Heart left ventricle (tissue), 16 donors: Measurements from ENCODE around the gene HOXB13. TPM values are rescaled to one million over a fixed set of nuclear protein-coding genes. Genes with fewer than 3 reads are reported as not detected.
A peak's percentile ranks its signal among the peaks of the same experiment; 100 is the strongest.

Experiments used
- ATAC-seq, 4 donors: fragments of 200-7000 bp; cut with Tn5 transposase; one replicate each; pipeline ENCODE4 v1.9.1; 2020 to 2022; ENCODE audit warnings: moderate library complexity in 4 of 4, mild to moderate bottlenecking in 3 of 4, moderate number of reproducible peaks in 1 of 4
- DNase-seq, 5 donors: peaks; one replicate each; pipeline ENCODE4 v3.0.0-alpha.2; 2020
- H3K27ac ChIP-seq, 12 donors: fragments of 200-600 bp; sonication (generic) in 4 of 12; one replicate each; pipeline versions ENCODE4 v1.5.0 to v1.8.0; 2016 to 2022; ENCODE audit warnings: mild to moderate bottlenecking in 2 of 12
- H3K27me3 ChIP-seq, 9 donors: fragments of 200-600 bp; sonication (generic) in 2 of 9; one replicate each; pipeline versions ENCODE4 v1.5.1 to v1.8.0; 2016 to 2022; ENCODE audit warnings: mild to moderate bottlenecking in 3 of 9
- H3K36me3 ChIP-seq, 9 donors: fragments of 200-600 bp; sonication (generic) in 2 of 9; one replicate each; pipeline versions ENCODE4 v1.5.0 to v1.8.0; 2018 to 2022; ENCODE audit warnings: mild to moderate bottlenecking in 2 of 9
- H3K4me1 ChIP-seq, 12 donors: fragments of 200-600 bp; sonication (generic) in 4 of 12; one replicate each; pipeline versions ENCODE4 v1.5.0 to v1.8.0; 2016 to 2022; ENCODE audit warnings: mild to moderate bottlenecking in 3 of 12
- H3K4me3 ChIP-seq, 12 donors: fragments of 200-600 bp; sonication (generic) in 4 of 12; one replicate each; pipeline versions ENCODE4 v1.5.0 to v1.8.0; 2017 to 2022; ENCODE audit warnings: mild to moderate bottlenecking in 9 of 12, moderate library complexity in 4 of 12
- H3K9me3 ChIP-seq, 12 donors: fragments of 200-600 bp; sonication (generic) in 4 of 12; one replicate each; pipeline versions ENCODE4 v1.5.0 to v1.8.0; 2016 to 2022; ENCODE audit warnings: mild to moderate bottlenecking in 1 of 12
- CTCF ChIP-seq, 12 donors: fragments of 200-600 bp; sonication (generic) in 4 of 12; IDR thresholded peaks; one replicate each; pipeline versions ENCODE4 v1.5.0 to v1.8.0; 2018 to 2022; ENCODE audit warnings: antibody characterized with exemption in 12 of 12, mild to moderate bottlenecking in 5 of 12
- POLR2A ChIP-seq, 2 donors: fragments of 450-650 bp; IDR thresholded peaks; one replicate each; pipeline ENCODE4 v1.6.1; 2017; ENCODE audit warnings: antibody characterized with exemption in 2 of 2, mild to moderate bottlenecking in 2 of 2, moderate library complexity in 2 of 2
- WGBS, 4 donors: extraction: QIAGEN DNeasy Blood & Tissue Kit in 2 of 4; methylation state at CpG; one replicate each; pipeline versions ENCODE4 v1.1.5 to v1.1.7; 2013 to 2018; 5-methylcytosine and 5-hydroxymethylcytosine counted together
- intact Hi-C, 10 donors: fragments of 100-400 bp; cut with DNase I; formaldehyde crosslinking; loops; one replicate each; pipeline versions ENCODE4 v1.11.1 to v1.14.2; 2022
- polyA plus RNA-seq, 2 donors: library from polyadenylated mRNA; stranded (reverse); fragments of 200-250 nt; gene quantifications; one replicate each; pipeline ENCODE4 v1.2.3, GENCODE V29; 2013
- total RNA-seq, 9 donors: library from RNA; depleted of rRNA in 2 of 9; stranded (reverse); fragments of >200 nt in 2 of 9; fragmentation: NEBNext Ultra II Directional in 3 of 9; extraction: Animal tissue kit (Norgen Biotek cat#: 25700) in 3 of 9; gene quantifications; one replicate each; pipeline versions ENCODE4 v1.1.0 to v1.2.4, GENCODE V29; 2016 to 2023
- donor health status: ischemic (EF 13 %, LVEDD 7.1; RV severe dilation, severe dysfunction).
- donor health status: healthy with polysubstance abuse.
- donor health status: DM: no; HTN: yes; CAD: no.
- donor health status: DM: no; HTN: no; CAD: no.
- donor health status: ischemic (EF 25% LVEDD 6.9; RV normal size, moderate dysfunction).
- donor health status: ischemic (EF 25% LVEDD 5.7; RV mildly dilated, moderate dysfunction).
- donor health status: healthy.
- donor health status: DM: yes; HTN: yes; CAD: no.
- donor health status: ischemic (EF 35%, LVEDD 5.7; RV mildly dilated, moderate dysfunction).
- donor health status: nonischemic (EF 11% LVEDD 7.7; RV severe dilation, severe dysfunction).
- donor health status: DM: yes; HTN: yes; CAD: no.
- donor health status: PGD.
- donor health status: ischemic (EF 29% LVEDD 5.4; RV normal size, mild dysfunction).
- donor health status: nonischemic (EF 23%, LVEDD 6.1; RV moderate dilation, normal function).

Gene HOXB13
- total and polyA plus RNA-seq, 11 donors = not detected

GRCh38 chr17:48729335-48730239 is 1.0 kb upstream of the HOXB13 start:
- Histone ChIP-seq H3K9me3 (no peaks in the 10 kb centered on the region), H3K4me1 (peaks cover 0 to 33% (median 11%) of the 10 kb centered on the region in 12 donors), H3K4me3 (no peak overlapping the region), H3K27ac (no peak overlapping the region), H3K27me3 (peaks cover 76 to 100% (median 100%) of the 10 kb centered on the region in 9 donors), H3K36me3 (no peaks in the 10 kb centered on the region)
- 6 to 9% (median 7%) methylated on average over 19 of the region's 19 CpGs for WGBS, 4 donors
- intact Hi-C loops = loop anchor here in 6 of 10 donors (5.0 to 10.0 kb wide), 5 partner anchors 63 to 275 kb away; partner anchors contain the start of gene IGF2BP1 (in 1 of the 6)
- ATAC-seq (no peak), DNase-seq (no peak)
- TF ChIP-seq CTCF (IDR thresholded peaks at IDR 0.05) = no peak

DNA sequence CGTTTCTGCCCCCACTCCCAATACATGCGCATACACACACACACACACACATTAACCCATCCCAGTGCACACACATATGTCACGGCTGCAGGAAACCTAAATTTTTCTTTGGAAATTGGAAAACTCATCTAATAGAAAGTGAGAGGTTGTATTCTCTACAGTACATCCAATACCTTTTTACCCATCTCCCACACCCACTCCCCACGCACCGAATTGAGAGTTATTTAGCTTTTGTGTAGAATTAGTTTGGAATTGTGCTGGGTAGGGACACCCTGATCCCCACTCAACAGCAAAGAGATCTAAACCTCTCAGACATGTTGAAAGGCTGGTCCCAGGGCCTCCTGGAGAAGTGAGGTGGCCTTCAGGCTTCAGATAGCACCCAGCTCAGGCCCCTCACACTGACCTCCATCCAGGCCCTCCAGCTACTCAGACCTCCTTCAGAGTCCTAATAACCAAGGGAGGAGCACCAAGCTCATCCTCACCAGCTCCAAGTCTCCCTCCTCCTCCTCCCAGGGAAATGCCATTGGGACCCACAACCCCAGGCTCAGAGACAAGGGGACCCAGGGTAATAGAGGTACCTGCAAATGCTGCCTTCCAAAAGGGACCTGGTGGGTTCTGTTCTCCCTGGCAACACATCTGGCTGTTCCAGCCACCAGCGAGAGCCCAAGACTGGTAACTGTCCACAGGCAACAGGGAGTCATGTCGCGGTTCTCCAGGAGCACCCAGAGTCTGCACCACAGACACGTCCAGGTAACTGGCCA is 955 bp downstream of the HOXB13 start:
- Histone ChIP-seq H3K27me3 (peaks cover 68 to 100% (median 100%) of the 10 kb centered on the region in 9 donors), H3K36me3 (no peaks in the 10 kb centered on the region), H3K9me3 (no peaks in the 10 kb centered on the region), H3K4me3 (peak overlapping the region in 1 of 12 donors; percentile 29), H3K4me1 (peaks cover 0 to 38% (median 15%) of the 10 kb centered on the region in 12 donors), H3K27ac (no peak overlapping the region)
- intact Hi-C loops = loop anchor here in 6 of 10 donors (5.0 to 10.0 kb wide), 4 partner anchors 65 to 277 kb away; no protein-coding TSS in a partner anchor
- ATAC-seq (no peak), DNase-seq (no peak)
- TF ChIP-seq POLR2A (IDR thresholded peaks at IDR 0.05) (no peak), CTCF (IDR thresholded peaks at IDR 0.05) (no peak)
- WGBS, 4 donors = 27 to 41% (median 30%) methylated on average over 7 to 9 of the region's 9 CpGs

- peaks cover 69 to 100% (median 100%) of the 10 kb centered on the region in 9 donors for H3K27me3 ChIP-seq
- intact Hi-C loops = loop anchor here in 6 of 10 donors (5.0 to 10.0 kb wide), 4 partner anchors 65 to 278 kb away; no protein-coding TSS in a partner anchor
- no peak for DNase-seq
- no peak overlapping the region for H3K27ac ChIP-seq
- H3K4me1 ChIP-seq = peaks cover 0 to 38% (median 15%) of the 10 kb centered on the region in 12 donors
- no peak overlapping the region for H3K4me3 ChIP-seq
- no peaks in the 10 kb centered on the region for H3K36me3 ChIP-seq
- ATAC-seq = no peak
- WGBS, 4 donors = 7 to 10% (median 9%) methylated on average over 18 to 20 of the region's 20 CpGs
- no peaks in the 10 kb centered on the region for H3K9me3 ChIP-seq
- TF ChIP-seq POLR2A (IDR thresholded peaks at IDR 0.05) (no peak), CTCF (IDR thresholded peaks at IDR 0.05) (no peak)
Observed at GRCh38 chr17:48726916-48727286, 1.6 kb downstream of the HOXB13 start.
